HepG2 (cell line): Measurements from ENCODE around the gene FOSB. TPM values are rescaled to one million over a fixed set of nuclear protein-coding genes. Genes with fewer than 3 reads are reported as not detected.

ENCODE experiments used
- ATAC-seq: fragments of 200-7000 bp; cut with Tn5 transposase; 3 replicates; pipeline ENCODE4 v1.9.1; 2020; ENCODE audit warnings: mild to moderate bottlenecking, moderate library complexity
- BruUV-seq: library from RNA; stranded (reverse); fragments of 400-500 nt; replicated peaks from 2 replicates; lab custom pipeline; 2021; lab: Mats Ljungman, UMichigan
- CTCF ChIA-PET: fragments of 300-600 bp; formaldehyde crosslinking; extraction: SDS; loops from one replicate; lab custom pipeline; 2021; ENCODE audit warnings: low total read pairs, inconsistent platforms, low intra/inter-chr PET ratio; lab: Yijun Ruan, JAX
- POLR2A ChIA-PET: fragments of 350-600 bp; sonication (Branson Sonifier 250); formaldehyde crosslinking; loops from one replicate; lab custom pipeline; 2020; ENCODE audit warnings: antibody characterized with exemption, inconsistent platforms; lab: Yijun Ruan, JAX
- DNase-seq: peaks from one replicate; pipeline ENCODE4 v3.0.0-alpha.2; 2015; ENCODE audit warnings: low spot score
- FAIRE-seq: peaks from 3 replicates; lab custom pipeline; 2011; peaks lifted over from hg19 to GRCh38; lab: Jason Lieb, UNC
- H2AFZ ChIP-seq: one replicate; pipeline ENCODE4 v1.6.1; 2011; ENCODE audit warnings: low read length, inconsistent platforms
- H3K27ac ChIP-seq: fragments of 300-600 bp; 3 replicates; pipeline ENCODE4 v1.8.0; 2011; ENCODE audit warnings: mixed run types, mild to moderate bottlenecking, mixed read lengths, low read length, inconsistent platforms; ENCODE audit not compliant: insufficient read depth; ENCODE audit errors: extremely low read length
- H3K27me3 ChIP-seq, 2 experiments: fragments of 200-600 bp in 1 of 2; 2 replicates in 1 of 2; 3 replicates in 1 of 2; pipeline versions ENCODE4 v1.6.0 to v1.8.0; 2011; ENCODE audit warnings: low read length in 2 of 2, mild to moderate bottlenecking in 2 of 2, moderate library complexity in 2 of 2, inconsistent platforms in 1 of 2; ENCODE audit not compliant: insufficient read depth in 2 of 2, control insufficient read depth in 1 of 2
- H3K36me3 ChIP-seq, 2 experiments: fragments of 200-600 bp in 1 of 2; replicated peaks in 1 of 2; 2 replicates in 1 of 2; 3 replicates in 1 of 2; pipeline versions ENCODE4 v1.5.1 to v1.8.0; 2011; ENCODE audit warnings: low read length in 2 of 2, inconsistent platforms in 1 of 2; ENCODE audit not compliant: insufficient read depth in 2 of 2, control insufficient read depth in 1 of 2
- H3K4me1 ChIP-seq: 2 replicates; pipeline ENCODE4 v1.5.1; 2012; ENCODE audit warnings: low read length, inconsistent platforms; ENCODE audit not compliant: insufficient read depth
- H3K4me2 ChIP-seq: 2 replicates; pipeline ENCODE4 v1.6.0; 2011; ENCODE audit warnings: low read depth, low read length, inconsistent platforms
- H3K4me3 ChIP-seq, 3 experiments: fragments of 200-600 bp in 1 of 3; sonication (generic), shearing (Covaris generic) in 1 of 3; replicated peaks in 1 of 3; 2 replicates each; pipeline ENCODE4 v1.5.1; 2011 to 2016; ENCODE audit warnings: low read length in 3 of 3, inconsistent platforms in 2 of 3, low read depth in 2 of 3, mild to moderate bottlenecking in 2 of 3, control low read depth in 1 of 3, mixed read lengths in 1 of 3; ENCODE audit not compliant: insufficient read depth in 1 of 3
- H3K79me2 ChIP-seq: one replicate; pipeline ENCODE4 v1.6.1; 2011; ENCODE audit warnings: low read length, inconsistent platforms; ENCODE audit not compliant: insufficient read depth
- H3K9ac ChIP-seq: 2 replicates; pipeline ENCODE4 v1.6.0; 2011; ENCODE audit warnings: mild to moderate bottlenecking, low read depth, low read length, inconsistent platforms; ENCODE audit not compliant: insufficient read depth
- H3K9me3 ChIP-seq: 2 replicates; pipeline ENCODE4 v1.5.1; 2012; ENCODE audit warnings: mild to moderate bottlenecking, low read length
- H4K20me1 ChIP-seq: 2 replicates; pipeline ENCODE4 v1.6.0; 2011; ENCODE audit warnings: inconsistent platforms, mild to moderate bottlenecking, low read length, moderate library complexity; ENCODE audit not compliant: insufficient read depth
- NFYB ChIP-seq: sonication (generic); formaldehyde crosslinking; IDR thresholded peaks from 2 replicates; pipeline ENCODE4 v1.4.0; 2020; ENCODE audit warnings: missing genetic modification reagents
- NFYC ChIP-seq: IDR thresholded peaks from 2 replicates; pipeline ENCODE4 v1.6.1; 2016; ENCODE audit warnings: missing genetic modification reagents, missing compliant biosample characterization
- SP1 ChIP-seq, 2 experiments: fragments of 450-650 bp in 1 of 2; sonication (generic) in 1 of 2; formaldehyde crosslinking in 1 of 2; IDR thresholded peaks; 2 replicates each; pipeline versions ENCODE4 v1.4.0 to v1.6.1; 2016 to 2020; ENCODE audit warnings: missing genetic modification reagents in 1 of 2
- USF2 ChIP-seq, 2 experiments: sonication (generic) in 1 of 2; formaldehyde crosslinking in 1 of 2; IDR thresholded peaks; 2 replicates each; pipeline versions ENCODE4 v1.5.1 to v1.6.1; 2011 to 2020; ENCODE audit warnings: borderline replicate concordance in 1 of 2, low read depth in 1 of 2, low read length in 1 of 2, mild to moderate bottlenecking in 1 of 2, missing genetic modification reagents in 1 of 2, moderate library complexity in 1 of 2
- ZBTB26 ChIP-seq: IDR thresholded peaks from 2 replicates; pipeline ENCODE4 v1.6.1; 2016; ENCODE audit warnings: missing compliant biosample characterization, missing genetic modification reagents, borderline replicate concordance
- WGBS: methylation state at CpG from one replicate; pipeline ENCODE4 v1.1.6; 2017; ENCODE audit warnings: low lambda C conversion rate; 5-methylcytosine and 5-hydroxymethylcytosine counted together
- in situ Hi-C: cut with HindIII; loops from 2 replicates; pipeline ENCODE4 v1.10.0; 2017; ENCODE audit warnings: low pct_unique_long_range_greater_than_20kb; ENCODE audit not compliant: extremely low pct_ligation_motif_present
- intact Hi-C: fragments of 100-400 bp; cut with micrococcal nuclease; formaldehyde crosslinking; loops from one replicate; pipeline ENCODE4 v1.10.0; 2022; ENCODE audit not compliant: unreplicated experiment
- polyA plus RNA-seq, 8 experiments: library from polyadenylated mRNA; depleted of rRNA in 3 of 8; stranded (reverse) in 7 of 8; unstranded in 1 of 8; fragments of >200 nt; fragmentation: Illumina TruSeq in 4 of 8; extraction: Trizol in 4 of 8; gene quantifications; 2 replicates each; pipeline versions ENCODE4 v1.2.1 to v1.2.3, GENCODE V29; 2011 to 2016; ENCODE audit warnings: low read depth in 4 of 8, missing spikeins in 1 of 8, mixed read lengths in 1 of 8; ENCODE audit not compliant: insufficient read depth in 1 of 8
- total RNA-seq, 5 experiments: library from RNA; depleted of rRNA; stranded (reverse); fragments of >200 nt; fragmentation: Illumina TruSeq; extraction: Trizol; gene quantifications; 2 replicates each; pipeline ENCODE4 v1.2.3, GENCODE V29; 2016; ENCODE audit warnings: low read depth in 1 of 5

Gene FOSB
- total and polyA plus RNA-seq, 2 of the 13 experiments (the other 11 are each of a cell fraction or from before 2014, with no cell fraction given) = 2.8 to 6.0 TPM

- ChIA-PET CTCF (no interaction called here), POLR2A (no interaction called here)
- Histone ChIP-seq H3K79me2 (no peaks in the 10 kb centered on the region), H3K4me3 (no peak overlapping the region), H3K4me2 (no peak overlapping the region), H2AFZ (no peak overlapping the region), H3K9ac (no peak overlapping the region), H3K36me3 (no peaks in the 10 kb centered on the region), H3K27me3 (no peaks in the 10 kb centered on the region; a peak in 1 of 5 replicates), H3K27ac (no peak overlapping the region), H4K20me1 (no peaks in the 10 kb centered on the region), H3K9me3 (no peaks in the 10 kb centered on the region), H3K4me1 (peaks cover 50% of the 10 kb centered on the region)
- in situ Hi-C loops (no loop called here), intact Hi-C loops (no loop called here)
- TF ChIP-seq ZBTB26 (CRISPR knock-in tag) (no peak), NFYC (CRISPR knock-in tag) (peak; percentile 61), NFYB (CRISPR knock-in tag) (peak; percentile 59), SP1 (IDR thresholded peaks at IDR 0.05) (no peak), SP1 (CRISPR knock-in tag; IDR thresholded peaks at IDR 0.05) (no peak), USF2 (IDR thresholded peaks at IDR 0.05; ENCODE audit: low read depth, low read length) (no peak; the same call in 1 of the 2 replicates), USF2 (CRISPR knock-in tag; IDR thresholded peaks at IDR 0.05; ENCODE audit: borderline replicate concordance) (peak; percentile 75; the same call in 1 of the 2 replicates)
- ATAC-seq (no peak), FAIRE-seq (no peak), DNase-seq (no peak)
- BruUV-seq = no TSS peak
- WGBS = 24% methylated on average over 2 of the region's 2 CpGs
These were observed 33.9 kb downstream of the FOSB start for GRCh38 chr19:45501730-45502014.
